Neural cell (in vitro differentiated cells): ENCODE data around the gene GAGE13. TPM values are rescaled to one million over a fixed set of nuclear protein-coding genes. Genes with fewer than 3 reads are reported as not detected.
"Not testable (repeated sequence)": the region's sequence is repeated elsewhere in the genome, so short reads cannot be mapped to it uniquely, and the experiment has no call there.

Experiments used
- H2AFZ ChIP-seq: fragments of 200-600, 300-800 bp; sonication (generic), shearing (Covaris generic); 2 replicates; pipeline ENCODE4 v1.6.0; 2014; ENCODE audit warnings: low read depth, mild to moderate bottlenecking, antibody characterized with exemption, low read length, moderate library complexity
- H3F3A ChIP-seq: fragments of 200-600 bp; shearing (Covaris generic); 2 replicates; pipeline ENCODE4 v1.6.1; 2016; ENCODE audit warnings: mild to moderate bottlenecking, moderate library complexity, mixed read lengths, antibody characterized with exemption, low read length; ENCODE audit not compliant: insufficient read depth, poor library complexity, severe bottlenecking
- H3K27ac ChIP-seq: fragments of 200-600, 300-800 bp; sonication (generic), shearing (Covaris generic); 2 replicates; pipeline ENCODE4 v1.5.1; 2014; ENCODE audit warnings: mild to moderate bottlenecking, low read length, moderate library complexity
- H3K27me3 ChIP-seq: fragments of 300-800, 200-600 bp; sonication (generic), shearing (Covaris generic); 2 replicates; pipeline ENCODE4 v1.6.0; 2014; ENCODE audit warnings: mild to moderate bottlenecking, low read depth, low read length, moderate library complexity; ENCODE audit not compliant: insufficient read depth
- H3K36me3 ChIP-seq: fragments of 300-800, 200-600 bp; sonication (generic), shearing (Covaris generic); 2 replicates; pipeline ENCODE4 v1.5.1; 2014; ENCODE audit warnings: mild to moderate bottlenecking, antibody characterized with exemption, low read length, moderate library complexity; ENCODE audit not compliant: insufficient read depth
- H3K4me2 ChIP-seq: fragments of 300-800, 200-600 bp; sonication (generic), shearing (Covaris generic); 2 replicates; pipeline ENCODE4 v1.6.0; 2014; ENCODE audit warnings: mild to moderate bottlenecking, low read length
- H3K4me3 ChIP-seq: fragments of 300-800, 200-600 bp; sonication (generic), shearing (Covaris generic); 2 replicates; pipeline ENCODE4 v1.5.1; 2014; ENCODE audit warnings: mild to moderate bottlenecking, low read length, moderate library complexity
- H3K79me2 ChIP-seq: fragments of 200-600 bp; shearing (Covaris generic); replicated peaks from 2 replicates; pipeline ENCODE4 v1.6.0; 2014; ENCODE audit warnings: mild to moderate bottlenecking, low read length, moderate library complexity; ENCODE audit not compliant: insufficient read depth
- H3K9ac ChIP-seq: fragments of 300-800, 200-600 bp; sonication (generic), shearing (Covaris generic); 2 replicates; pipeline ENCODE4 v1.6.1; 2016; ENCODE audit warnings: mild to moderate bottlenecking, low read length, mixed read lengths
- H3K9me2 ChIP-seq: fragments of 200-600 bp; shearing (Covaris generic); 2 replicates; pipeline ENCODE4 v1.6.1; 2016; ENCODE audit warnings: mild to moderate bottlenecking, low read length, mixed read lengths; ENCODE audit not compliant: insufficient read depth
- H3K9me3 ChIP-seq: fragments of 200-600, 300-800 bp; sonication (generic), shearing (Covaris generic); 2 replicates; pipeline ENCODE4 v1.6.1; 2016; ENCODE audit warnings: mild to moderate bottlenecking, mixed run types, low read length, moderate library complexity, mixed read lengths
- H4K20me1 ChIP-seq: fragments of 200-600 bp; shearing (Covaris generic); 2 replicates; pipeline ENCODE4 v1.6.1; 2016; ENCODE audit warnings: mild to moderate bottlenecking, mixed run types; ENCODE audit not compliant: insufficient read depth
- EP300 ChIP-seq: fragments of 450-650 bp; conservative IDR thresholded peaks from 2 replicates; pipeline ENCODE4 v1.6.1; 2014; ENCODE audit warnings: antibody characterized with exemption, mild to moderate bottlenecking, moderate library complexity; ENCODE audit not compliant: poor library complexity, severe bottlenecking
- EZH2 ChIP-seq: fragments of 200-600, 300-800 bp; shearing (Covaris generic), sonication (generic); IDR thresholded peaks from 2 replicates; pipeline ENCODE4 v1.6.1; 2014; ENCODE audit warnings: antibody characterized with exemption, low read length, borderline replicate concordance, mild to moderate bottlenecking; ENCODE audit not compliant: insufficient read depth, poor library complexity, severe bottlenecking
- SMC3 ChIP-seq: fragments of 450-650 bp; conservative IDR thresholded peaks from 2 replicates; pipeline ENCODE4 v1.6.1; 2014; ENCODE audit warnings: antibody characterized with exemption, mild to moderate bottlenecking, moderate library complexity; ENCODE audit not compliant: poor library complexity
- TAF1 ChIP-seq: IDR thresholded peaks from 2 replicates; pipeline ENCODE4 v1.6.1; 2012; ENCODE audit warnings: low read depth
- polyA plus RNA-seq: library from polyadenylated mRNA; depleted of rRNA; stranded (reverse); fragments of >200 nt; gene quantifications from 2 replicates; pipeline ENCODE4 v1.2.3, GENCODE V29; 2014
- TF ChIP-seq, protein P1 (sequence below): fragments of 450-650 bp; IDR thresholded peaks from 2 replicates; pipeline ENCODE4 v1.5.1; 2014; ENCODE audit warnings: antibody characterized with exemption, mild to moderate bottlenecking, moderate library complexity; ENCODE audit not compliant: poor library complexity, severe bottlenecking
- TF ChIP-seq, protein P2 (sequence below): IDR thresholded peaks from 2 replicates; pipeline ENCODE4 v1.6.1; 2012; ENCODE audit warnings: borderline replicate concordance

The GAGE13 gene
- polyA plus RNA-seq, 1 donor from 2014 or later, result not detected

DNA sequence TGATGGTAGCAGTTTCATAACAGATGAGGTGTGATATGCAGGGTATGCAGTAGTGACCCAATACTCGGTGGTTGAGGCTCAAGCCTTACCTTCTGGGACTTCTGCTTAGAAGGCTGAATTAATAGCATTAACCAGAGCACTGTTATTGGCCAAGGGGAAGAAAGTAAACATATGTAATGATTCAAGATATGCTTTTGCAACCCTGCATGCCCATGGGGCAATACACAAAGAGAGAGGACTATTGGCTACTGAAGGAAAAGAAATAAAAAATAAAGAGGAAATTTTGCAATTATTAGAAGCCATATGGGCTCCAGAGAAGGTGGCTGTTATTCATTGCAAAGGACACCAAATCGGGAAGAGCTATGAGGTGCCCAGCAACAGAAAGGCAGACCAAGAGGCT, 19.2 kb upstream of the GAGE13 start:
- H3K36me3 ChIP-seq, result no peaks in the 10 kb centered on the region
- no peaks in the 10 kb centered on the region for H3K9me3 ChIP-seq
- no peak overlapping the region for H3K27ac ChIP-seq
- no peaks in the 10 kb centered on the region for H4K20me1 ChIP-seq
- no peak overlapping the region for H3K4me2 ChIP-seq
- no peak overlapping the region for H3K9ac ChIP-seq
- H3K79me2 ChIP-seq, result no peaks in the 10 kb centered on the region
- H3K27me3 ChIP-seq, result no peaks in the 10 kb centered on the region
- H2AFZ ChIP-seq, result no peak overlapping the region
- H3K4me3 ChIP-seq, result no peak overlapping the region
- TF ChIP-seq EP300, result no peak
- TF ChIP-seq TAF1, result no peak
- no peak for TF ChIP-seq EZH2
- TF ChIP-seq, protein P1, sequence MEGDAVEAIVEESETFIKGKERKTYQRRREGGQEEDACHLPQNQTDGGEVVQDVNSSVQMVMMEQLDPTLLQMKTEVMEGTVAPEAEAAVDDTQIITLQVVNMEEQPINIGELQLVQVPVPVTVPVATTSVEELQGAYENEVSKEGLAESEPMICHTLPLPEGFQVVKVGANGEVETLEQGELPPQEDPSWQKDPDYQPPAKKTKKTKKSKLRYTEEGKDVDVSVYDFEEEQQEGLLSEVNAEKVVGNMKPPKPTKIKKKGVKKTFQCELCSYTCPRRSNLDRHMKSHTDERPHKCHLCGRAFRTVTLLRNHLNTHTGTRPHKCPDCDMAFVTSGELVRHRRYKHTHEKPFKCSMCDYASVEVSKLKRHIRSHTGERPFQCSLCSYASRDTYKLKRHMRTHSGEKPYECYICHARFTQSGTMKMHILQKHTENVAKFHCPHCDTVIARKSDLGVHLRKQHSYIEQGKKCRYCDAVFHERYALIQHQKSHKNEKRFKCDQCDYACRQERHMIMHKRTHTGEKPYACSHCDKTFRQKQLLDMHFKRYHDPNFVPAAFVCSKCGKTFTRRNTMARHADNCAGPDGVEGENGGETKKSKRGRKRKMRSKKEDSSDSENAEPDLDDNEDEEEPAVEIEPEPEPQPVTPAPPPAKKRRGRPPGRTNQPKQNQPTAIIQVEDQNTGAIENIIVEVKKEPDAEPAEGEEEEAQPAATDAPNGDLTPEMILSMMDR, result no peak
- TF ChIP-seq, protein P2, sequence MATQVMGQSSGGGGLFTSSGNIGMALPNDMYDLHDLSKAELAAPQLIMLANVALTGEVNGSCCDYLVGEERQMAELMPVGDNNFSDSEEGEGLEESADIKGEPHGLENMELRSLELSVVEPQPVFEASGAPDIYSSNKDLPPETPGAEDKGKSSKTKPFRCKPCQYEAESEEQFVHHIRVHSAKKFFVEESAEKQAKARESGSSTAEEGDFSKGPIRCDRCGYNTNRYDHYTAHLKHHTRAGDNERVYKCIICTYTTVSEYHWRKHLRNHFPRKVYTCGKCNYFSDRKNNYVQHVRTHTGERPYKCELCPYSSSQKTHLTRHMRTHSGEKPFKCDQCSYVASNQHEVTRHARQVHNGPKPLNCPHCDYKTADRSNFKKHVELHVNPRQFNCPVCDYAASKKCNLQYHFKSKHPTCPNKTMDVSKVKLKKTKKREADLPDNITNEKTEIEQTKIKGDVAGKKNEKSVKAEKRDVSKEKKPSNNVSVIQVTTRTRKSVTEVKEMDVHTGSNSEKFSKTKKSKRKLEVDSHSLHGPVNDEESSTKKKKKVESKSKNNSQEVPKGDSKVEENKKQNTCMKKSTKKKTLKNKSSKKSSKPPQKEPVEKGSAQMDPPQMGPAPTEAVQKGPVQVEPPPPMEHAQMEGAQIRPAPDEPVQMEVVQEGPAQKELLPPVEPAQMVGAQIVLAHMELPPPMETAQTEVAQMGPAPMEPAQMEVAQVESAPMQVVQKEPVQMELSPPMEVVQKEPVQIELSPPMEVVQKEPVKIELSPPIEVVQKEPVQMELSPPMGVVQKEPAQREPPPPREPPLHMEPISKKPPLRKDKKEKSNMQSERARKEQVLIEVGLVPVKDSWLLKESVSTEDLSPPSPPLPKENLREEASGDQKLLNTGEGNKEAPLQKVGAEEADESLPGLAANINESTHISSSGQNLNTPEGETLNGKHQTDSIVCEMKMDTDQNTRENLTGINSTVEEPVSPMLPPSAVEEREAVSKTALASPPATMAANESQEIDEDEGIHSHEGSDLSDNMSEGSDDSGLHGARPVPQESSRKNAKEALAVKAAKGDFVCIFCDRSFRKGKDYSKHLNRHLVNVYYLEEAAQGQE, result no peak
- no peaks in the 10 kb centered on the region for H3F3A ChIP-seq
- H3K9me2 ChIP-seq, result no peaks in the 10 kb centered on the region

DNA sequence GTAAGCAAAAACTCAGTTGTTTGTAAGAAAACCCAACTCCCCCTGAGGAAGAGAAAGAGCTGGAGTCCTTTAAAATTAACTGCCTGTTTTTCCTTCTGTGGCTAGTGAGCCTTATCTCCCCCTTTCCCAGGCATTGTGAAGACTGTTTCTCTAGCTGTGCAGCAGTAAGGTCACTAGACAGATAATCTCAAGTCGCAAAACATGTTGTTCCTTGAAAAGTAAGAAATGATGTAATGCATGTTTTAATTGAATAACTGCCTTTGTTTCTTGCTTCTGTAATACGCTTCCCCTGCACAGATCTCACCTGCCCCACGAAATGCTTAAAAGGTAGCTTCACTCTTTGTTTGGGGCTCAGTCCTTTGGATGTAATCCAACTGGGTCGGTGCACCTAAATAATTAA, 15.3 kb upstream of the GAGE13 start:
- no peaks in the 10 kb centered on the region for H4K20me1 ChIP-seq
- TF ChIP-seq EZH2 (no peak), SMC3 (no peak)
- no peak overlapping the region for H2AFZ ChIP-seq
- H3K9me3 ChIP-seq, result no peaks in the 10 kb centered on the region
- no peaks in the 10 kb centered on the region for H3K79me2 ChIP-seq
- H3K27ac ChIP-seq, result no peak overlapping the region
- H3K9me2 ChIP-seq, result no peaks in the 10 kb centered on the region
- H3K27me3 ChIP-seq, result no peaks in the 10 kb centered on the region
- no peak overlapping the region for H3K4me2 ChIP-seq
- H3K9ac ChIP-seq, result no peak overlapping the region
- no peaks in the 10 kb centered on the region for H3K36me3 ChIP-seq
- H3K4me3 ChIP-seq, result no peak overlapping the region
- no peaks in the 10 kb centered on the region for H3F3A ChIP-seq

DNA sequence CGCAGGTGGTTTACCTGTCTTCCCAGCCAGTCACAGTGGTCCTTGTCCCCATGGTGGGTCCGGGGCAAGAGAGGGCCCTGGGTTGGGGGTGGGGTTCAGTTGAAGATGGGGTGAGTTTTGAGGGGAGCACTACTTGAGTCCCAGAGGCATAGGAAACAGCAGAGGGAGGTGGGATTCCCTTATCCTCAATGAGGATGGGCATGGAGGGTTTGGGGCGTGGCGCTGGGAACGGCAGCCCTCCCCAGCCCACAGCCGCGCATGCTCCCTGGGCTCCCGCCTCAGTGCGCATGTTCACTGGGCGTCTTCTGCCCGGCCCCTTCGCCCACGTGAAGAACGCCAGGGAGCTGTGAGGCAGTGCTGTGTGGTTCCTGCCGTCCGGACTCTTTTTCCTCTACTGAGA, 9.6 kb upstream of the GAGE13 start, which contains the start of gene GAGE12J:
Gene GAGE12J, plus strand, starts transcription at position 301 of the 400 bp plus-strand sequence. CDS start 1,157 bp downstream, outside the sequence.
- H3K79me2 ChIP-seq, H3F3A ChIP-seq, H3K36me3 ChIP-seq, H4K20me1 ChIP-seq, H3K27me3 ChIP-seq, H3K4me3 ChIP-seq, H3K27ac ChIP-seq, H2AFZ ChIP-seq, H3K9ac ChIP-seq, H3K9me3 ChIP-seq, H3K9me2 ChIP-seq, H3K4me2 ChIP-seq: not testable (repeated sequence)

DNA sequence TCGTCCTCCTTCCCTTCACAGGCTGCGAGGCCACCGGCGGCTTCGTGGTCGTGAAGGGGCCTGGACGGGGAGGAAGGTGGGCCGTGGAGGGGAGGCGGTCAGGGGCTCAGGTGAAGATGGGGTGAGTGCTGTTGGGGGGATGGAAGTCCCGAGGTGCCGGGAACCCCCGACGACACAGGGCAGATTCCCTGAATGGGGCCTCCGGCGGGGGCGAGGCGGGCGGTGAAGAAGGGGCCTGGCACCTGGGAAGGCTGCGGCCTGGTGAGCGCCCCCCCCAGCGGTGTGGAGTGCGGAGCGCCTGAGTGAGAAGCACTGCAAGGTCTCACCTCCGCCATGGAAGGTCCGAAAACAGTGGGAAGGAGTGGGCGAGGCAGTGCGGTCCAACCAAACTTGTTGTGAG, 9.1 kb upstream of the GAGE13 start:
- H3F3A ChIP-seq, H3K27ac ChIP-seq, H3K27me3 ChIP-seq, H3K9me3 ChIP-seq, H4K20me1 ChIP-seq, H3K79me2 ChIP-seq, H3K9ac ChIP-seq, H3K4me2 ChIP-seq, H3K9me2 ChIP-seq, H3K36me3 ChIP-seq, H3K4me3 ChIP-seq, H2AFZ ChIP-seq: not testable (repeated sequence)

DNA sequence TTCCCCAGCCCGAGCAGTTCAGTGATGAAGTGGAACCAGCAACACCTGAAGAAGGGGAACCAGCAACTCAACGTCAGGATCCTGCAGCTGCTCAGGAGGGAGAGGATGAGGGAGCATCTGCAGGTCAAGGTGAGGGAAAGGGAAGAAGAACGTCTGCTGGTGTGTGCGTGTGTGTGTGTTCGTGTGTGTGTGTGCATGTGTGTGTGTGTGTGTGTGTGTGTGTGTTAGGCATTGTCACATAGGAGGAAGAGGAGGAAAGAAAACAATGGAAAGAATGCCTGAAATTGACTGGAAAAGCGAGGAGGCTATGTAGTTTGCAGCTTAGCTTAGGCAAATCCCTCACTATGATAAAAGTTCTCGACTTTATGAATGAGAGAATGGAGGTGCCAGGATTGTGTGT, 7.6 kb upstream of the GAGE13 start:
- not testable (repeated sequence) for H3K36me3 ChIP-seq, H4K20me1 ChIP-seq, H3K4me3 ChIP-seq, H3K27me3 ChIP-seq, H3K79me2 ChIP-seq, H3F3A ChIP-seq, H3K27ac ChIP-seq, H3K9me2 ChIP-seq, H3K4me2 ChIP-seq, H2AFZ ChIP-seq, H3K9me3 ChIP-seq, H3K9ac ChIP-seq

DNA sequence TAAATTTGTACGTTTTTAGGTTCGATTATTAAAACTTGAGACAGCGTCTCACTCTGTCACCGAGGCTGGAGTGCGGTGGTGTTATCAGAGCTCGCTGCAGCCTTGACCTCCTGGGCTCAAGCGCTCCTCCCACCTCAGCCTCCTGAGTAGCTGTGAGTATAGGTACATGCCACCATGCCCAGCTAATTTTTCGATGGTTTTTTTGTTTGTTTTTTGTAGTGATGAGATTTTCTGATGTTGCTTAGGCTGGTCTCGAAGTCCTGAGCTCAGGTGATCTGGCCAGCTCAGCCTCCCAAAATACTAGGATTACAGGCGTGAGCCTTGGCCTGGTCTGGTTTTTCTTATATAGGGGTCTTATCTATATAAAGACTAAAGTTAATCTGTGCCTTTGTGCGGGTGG, 961 bp upstream of the GAGE13 start:
- not testable (repeated sequence) for H3F3A ChIP-seq, H3K4me2 ChIP-seq, H3K27me3 ChIP-seq

More for the DNA sequence above, 961 bp upstream of the GAGE13 start:
- not testable (repeated sequence) for H2AFZ ChIP-seq, H3K9me3 ChIP-seq, H3K79me2 ChIP-seq, H3K36me3 ChIP-seq, H3K4me3 ChIP-seq, H3K27ac ChIP-seq, H3K9ac ChIP-seq, H3K9me2 ChIP-seq, H4K20me1 ChIP-seq
